Measurements from ENCODE around the gene ALDH1L2. TPM values are rescaled to one million over a fixed set of nuclear protein-coding genes. Genes with fewer than 3 reads are reported as not detected.

ALDH1L2 gene
- total and polyA plus RNA-seq, 9 of the 15 experiments (the other 6 are each of a cell fraction or from before 2014, with no cell fraction given): 1.1 to 9.9 (median 3.8) TPM

- TF ChIP-seq MYBL2 (IDR thresholded peaks at IDR 0.05; ENCODE audit: low read depth) (no peak), MYBL2 (CRISPR knock-in tag; IDR thresholded peaks at IDR 0.05; ENCODE audit: borderline replicate concordance) (no peak), ZNF561 (CRISPR knock-in tag; conservative IDR thresholded peaks at IDR 0.05) (no peak), SIX5 (IDR thresholded peaks at IDR 0.05; ENCODE audit: borderline replicate concordance in 1 of 2, insufficient read depth in 1 of 2, low read depth in 1 of 2, low read length in 2 of 2) (peak; percentile 72; a peak in 3 of 4 replicates), REST (IDR thresholded peaks at IDR 0.05; ENCODE audit: borderline replicate concordance) (peak; percentile 77), REST (CRISPR knock-in tag; IDR thresholded peaks at IDR 0.05; ENCODE audit: low read depth) (peak; percentile 86), SIRT6 (IDR thresholded peaks at IDR 0.05; ENCODE audit: low read depth, low read length) (no peak), KDM1A (IDR thresholded peaks at IDR 0.05) (no peak), EGR1 (conservative IDR thresholded peaks at IDR 0.05) (peak; percentile 70), ZNF764 (CRISPR knock-in tag; IDR thresholded peaks at IDR 0.05; ENCODE audit: low read depth) (no peak), ZNF79 (CRISPR knock-in tag; IDR thresholded peaks at IDR 0.05; ENCODE audit: low read depth) (no peak), MAFK (IDR thresholded peaks at IDR 0.05; ENCODE audit: low read length) (no peak), CXXC5 (CRISPR knock-in tag; IDR thresholded peaks at IDR 0.05) (peak; percentile 92), EZH2 (IDR thresholded peaks at IDR 0.05; ENCODE audit: borderline replicate concordance, low read depth, low read length) (no peak), GABPA (tag; conservative IDR thresholded peaks at IDR 0.05; ENCODE audit: low read depth) (peak; percentile 94), CEBPB (tag; IDR thresholded peaks at IDR 0.05) (no peak)
Measured at GRCh38 chr12:105107494-105108371, 23.5 kb upstream of the ALDH1L2 start, which contains the start of gene WASHC4 (continued).

Data from K562 (cell line).